ENCODE measurements around the gene GRM4.

The GRM4 gene

DNA sequence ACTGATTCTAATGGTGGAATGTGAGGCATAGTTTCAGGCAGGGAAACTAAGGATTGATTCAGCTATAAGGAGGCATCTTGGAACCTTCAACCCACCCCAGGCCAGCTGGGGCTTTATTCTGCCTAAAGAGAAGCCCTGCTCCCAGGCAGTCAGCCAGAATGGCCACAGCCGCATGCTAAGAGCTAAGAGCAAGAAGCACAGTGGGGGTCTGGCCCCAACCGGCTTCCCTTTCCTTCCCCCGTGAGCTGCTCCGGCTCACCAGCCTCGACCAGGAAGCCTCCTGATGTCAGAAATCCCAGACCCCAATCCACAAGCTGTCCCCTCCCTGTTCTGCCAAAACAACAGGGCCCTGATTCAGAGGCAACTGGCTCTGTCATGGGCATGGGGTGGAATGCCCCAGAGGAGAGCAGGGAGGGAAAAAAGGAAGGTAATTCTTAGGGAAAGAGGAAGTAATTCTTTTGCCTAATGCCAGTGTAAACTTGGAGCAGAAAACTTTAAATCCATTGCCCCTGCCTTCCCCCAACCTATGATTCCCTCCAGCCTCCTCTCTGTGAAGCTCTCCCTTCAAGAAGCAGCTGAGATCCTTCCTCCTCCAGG, 6.9 kb downstream of the GRM4 start:
- no peaks in the 10 kb centered on the region for H3K36me3 Mint-ChIP-seq
- H3K4me3 Mint-ChIP-seq = no peak overlapping the region
- H3K27ac Mint-ChIP-seq = no peak overlapping the region
- H3K4me1 Mint-ChIP-seq (ENCODE audit: low read depth) = peaks cover 12% of the 10 kb centered on the region
- H3K9me3 Mint-ChIP-seq (ENCODE audit: low read depth) = no peaks in the 10 kb centered on the region
- H3K27me3 Mint-ChIP-seq = peaks cover 38% of the 10 kb centered on the region

DNA sequence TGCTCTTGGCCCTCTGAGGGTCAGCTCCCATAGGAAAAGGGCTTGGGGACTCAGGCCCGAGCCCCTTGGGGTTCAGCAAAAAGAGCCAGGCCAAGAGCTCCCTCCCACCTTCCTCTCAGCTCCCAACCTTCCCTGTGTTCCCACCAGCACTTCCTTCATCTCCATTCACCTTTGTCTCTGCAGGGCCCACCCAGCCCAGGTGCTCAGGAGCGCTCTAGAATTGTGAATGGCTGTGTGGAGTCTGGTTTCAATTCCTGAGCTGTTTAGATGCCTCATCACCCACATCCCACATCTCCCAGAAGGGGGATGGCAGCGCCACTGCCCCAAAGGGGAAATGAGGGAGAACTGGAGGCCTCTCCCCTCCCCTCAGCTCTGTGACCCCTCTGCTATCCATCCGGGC, 7.7 kb downstream of the GRM4 start:
- Mint-ChIP-seq H3K27me3 (peaks cover 40% of the 10 kb centered on the region), H3K4me1 (ENCODE audit: low read depth) (peaks cover 8% of the 10 kb centered on the region), H3K27ac (no peak overlapping the region), H3K36me3 (no peaks in the 10 kb centered on the region), H3K4me3 (no peak overlapping the region), H3K9me3 (ENCODE audit: low read depth) (no peaks in the 10 kb centered on the region)

DNA sequence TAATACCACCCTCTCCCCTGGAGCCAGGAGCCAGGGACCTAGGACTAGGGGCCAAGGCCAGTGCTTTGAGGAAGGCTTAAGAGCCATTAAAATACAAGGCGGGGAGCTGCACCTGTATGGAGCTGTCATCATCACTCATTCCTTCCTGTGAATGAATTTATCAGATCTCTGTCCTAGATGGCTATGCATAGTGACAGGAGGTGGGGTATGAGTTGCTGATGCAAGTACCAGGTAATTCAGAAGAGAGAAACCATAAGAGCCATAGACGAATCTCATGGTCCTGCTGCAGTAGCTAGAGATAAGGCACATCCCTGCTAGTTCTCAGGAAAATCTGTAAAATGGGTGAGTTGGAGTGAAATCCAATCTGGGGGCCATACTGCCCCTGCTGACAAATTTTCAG, 10.3 kb downstream of the GRM4 start:
- Mint-ChIP-seq H3K27ac (no peak overlapping the region), H3K36me3 (no peaks in the 10 kb centered on the region), H3K27me3 (peaks cover 39% of the 10 kb centered on the region), H3K9me3 (ENCODE audit: low read depth) (no peaks in the 10 kb centered on the region), H3K4me3 (no peak overlapping the region), H3K4me1 (ENCODE audit: low read depth) (peaks cover 2% of the 10 kb centered on the region)

GRCh38 chr6:34132486-34133185, 13.3 kb downstream of the GRM4 start:
- H3K36me3 Mint-ChIP-seq = no peaks in the 10 kb centered on the region
- no peaks in the 10 kb centered on the region for H3K9me3 Mint-ChIP-seq (ENCODE audit: low read depth)
- peaks cover 20% of the 10 kb centered on the region for H3K27me3 Mint-ChIP-seq
- no peak overlapping the region for H3K4me3 Mint-ChIP-seq
- peaks cover 2% of the 10 kb centered on the region for H3K4me1 Mint-ChIP-seq (ENCODE audit: low read depth)
- H3K27ac Mint-ChIP-seq = no peak overlapping the region

- Mint-ChIP-seq H3K4me1 (ENCODE audit: low read depth) (peaks cover 2% of the 10 kb centered on the region), H3K9me3 (ENCODE audit: low read depth) (no peaks in the 10 kb centered on the region), H3K27ac (no peak overlapping the region), H3K36me3 (no peaks in the 10 kb centered on the region), H3K4me3 (no peak overlapping the region), H3K27me3 (peaks cover 20% of the 10 kb centered on the region)
These were observed 14.3 kb downstream of the GRM4 start for GRCh38 chr6:34131326-34132290.

DNA sequence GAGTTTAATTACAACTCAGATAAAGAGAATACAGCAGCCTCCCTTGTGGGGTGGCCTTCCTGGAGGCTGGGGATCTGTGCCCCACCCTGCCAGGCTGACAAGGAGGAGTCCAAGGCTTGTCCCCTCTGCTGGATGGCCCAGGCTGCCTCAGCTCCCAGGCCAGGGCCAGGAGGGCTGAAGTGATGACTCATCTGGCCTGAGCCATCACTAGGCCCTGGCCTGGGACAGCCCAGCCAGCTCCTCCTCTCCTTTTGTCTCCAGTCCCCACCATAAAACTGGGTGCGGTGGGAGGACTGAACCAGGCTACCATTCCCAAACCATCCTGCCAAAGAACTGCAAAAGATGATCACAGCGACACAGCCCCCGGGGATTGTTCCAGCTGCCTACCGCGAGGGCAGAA, 15.0 kb downstream of the GRM4 start:
- Mint-ChIP-seq H3K36me3 (no peaks in the 10 kb centered on the region), H3K27me3 (peaks cover 20% of the 10 kb centered on the region)

GRCh38 chr6:34129753-34130152, 16.1 kb downstream of the GRM4 start:
- H3K27me3 Mint-ChIP-seq = peaks cover 14% of the 10 kb centered on the region
- peaks cover 2% of the 10 kb centered on the region for H3K4me1 Mint-ChIP-seq (ENCODE audit: low read depth)
- H3K4me3 Mint-ChIP-seq = no peak overlapping the region
- no peaks in the 10 kb centered on the region for H3K36me3 Mint-ChIP-seq
- no peak overlapping the region for H3K27ac Mint-ChIP-seq
- no peaks in the 10 kb centered on the region for H3K9me3 Mint-ChIP-seq (ENCODE audit: low read depth)

More for the DNA sequence above, 15.0 kb downstream of the GRM4 start:
- Mint-ChIP-seq H3K4me3 (no peak overlapping the region), H3K4me1 (ENCODE audit: low read depth) (peaks cover 2% of the 10 kb centered on the region), H3K9me3 (ENCODE audit: low read depth) (no peaks in the 10 kb centered on the region), H3K27ac (no peak overlapping the region)

DNA sequence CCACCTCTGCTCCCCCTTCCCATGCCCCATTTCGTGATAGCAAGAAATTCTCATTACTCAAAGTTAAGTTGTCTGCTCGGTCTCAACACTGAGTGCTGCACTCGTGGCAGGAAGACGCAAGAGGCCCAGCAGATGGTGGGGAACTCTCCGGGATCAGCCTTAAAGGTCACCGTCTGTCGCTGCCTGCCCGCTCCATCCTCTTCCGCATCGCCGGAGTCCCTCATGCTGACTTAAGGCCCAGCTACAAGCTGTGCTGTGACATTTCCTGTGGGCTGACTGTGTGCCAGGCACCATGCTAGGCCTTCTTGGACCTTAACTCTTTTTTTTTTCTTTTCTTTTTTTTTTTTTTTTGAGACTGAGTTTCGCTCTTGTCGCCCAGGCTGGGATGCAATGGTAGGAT, 17.8 kb downstream of the GRM4 start:
- H3K27ac Mint-ChIP-seq = no peak overlapping the region

DNA sequence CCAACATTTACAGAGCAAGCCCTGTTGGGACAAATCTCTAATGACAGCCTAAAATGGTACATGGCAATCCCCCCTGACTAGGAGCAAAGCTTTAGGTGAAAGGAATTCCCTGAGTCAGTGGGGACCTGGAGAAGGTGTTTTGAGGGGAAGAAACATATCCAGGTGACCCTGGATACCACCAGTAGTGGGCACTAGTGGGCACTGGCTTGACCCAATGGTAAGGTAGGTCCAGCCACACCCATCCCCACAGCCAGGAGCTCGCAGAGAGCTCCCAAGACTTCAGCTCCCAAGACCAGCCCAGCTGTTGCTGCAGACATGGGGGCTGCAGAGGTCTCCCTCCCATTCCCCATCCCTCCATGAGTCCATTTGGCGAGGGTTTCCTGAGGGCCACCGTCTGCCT, 19.5 kb downstream of the GRM4 start:
- Mint-ChIP-seq H3K27ac (no peak overlapping the region), H3K27me3 (peaks cover 3% of the 10 kb centered on the region), H3K9me3 (ENCODE audit: low read depth) (no peaks in the 10 kb centered on the region), H3K4me3 (no peak overlapping the region), H3K4me1 (ENCODE audit: low read depth) (no peaks in the 10 kb centered on the region), H3K36me3 (no peaks in the 10 kb centered on the region)

More for the DNA sequence above, 17.8 kb downstream of the GRM4 start:
- no peak overlapping the region for H3K4me3 Mint-ChIP-seq
- H3K36me3 Mint-ChIP-seq = no peaks in the 10 kb centered on the region
- no peaks in the 10 kb centered on the region for H3K9me3 Mint-ChIP-seq (ENCODE audit: low read depth)
- peaks cover 12% of the 10 kb centered on the region for H3K27me3 Mint-ChIP-seq
- H3K4me1 Mint-ChIP-seq (ENCODE audit: low read depth) = peaks cover 2% of the 10 kb centered on the region

DNA sequence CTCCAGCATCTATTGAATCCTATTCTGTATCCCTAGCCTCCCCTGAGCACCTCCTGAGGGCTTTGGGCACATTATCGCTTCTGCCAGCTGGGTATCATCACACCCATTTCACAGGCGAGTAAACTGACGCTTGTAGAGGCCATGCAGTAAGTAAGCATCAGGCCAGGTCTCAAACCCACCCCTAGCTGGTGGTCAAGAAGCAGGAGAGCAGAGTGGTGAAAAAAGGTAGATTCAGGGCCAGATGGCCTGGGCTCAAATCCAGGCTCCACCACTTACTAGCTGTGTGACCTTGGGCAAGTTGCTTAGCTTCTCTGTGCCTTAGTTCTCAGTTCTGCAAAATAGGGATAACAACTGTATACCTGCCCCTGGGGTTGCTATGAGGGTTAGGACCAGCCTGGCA, 19.9 kb downstream of the GRM4 start:
- H3K4me1 Mint-ChIP-seq (ENCODE audit: low read depth) = peaks cover 2% of the 10 kb centered on the region
- H3K4me3 Mint-ChIP-seq = no peak overlapping the region
- no peaks in the 10 kb centered on the region for H3K27me3 Mint-ChIP-seq
- no peaks in the 10 kb centered on the region for H3K36me3 Mint-ChIP-seq
- H3K27ac Mint-ChIP-seq = no peak overlapping the region
- no peaks in the 10 kb centered on the region for H3K9me3 Mint-ChIP-seq (ENCODE audit: low read depth)

- Mint-ChIP-seq H3K27ac (no peak overlapping the region), H3K4me3 (no peak overlapping the region), H3K9me3 (ENCODE audit: low read depth) (no peaks in the 10 kb centered on the region), H3K36me3 (no peaks in the 10 kb centered on the region), H3K27me3 (peaks cover 2% of the 10 kb centered on the region), H3K4me1 (ENCODE audit: low read depth) (peaks cover 2% of the 10 kb centered on the region)
These were observed 24.8 kb downstream of the GRM4 start for GRCh38 chr6:34120953-34121675.

GRCh38 chr6:34115915-34116314, 30.0 kb downstream of the GRM4 start:
- peaks cover under 1% of the 10 kb centered on the region for H3K4me1 Mint-ChIP-seq (ENCODE audit: low read depth)
- no peak overlapping the region for H3K4me3 Mint-ChIP-seq
- H3K9me3 Mint-ChIP-seq (ENCODE audit: low read depth) = no peaks in the 10 kb centered on the region
- no peak overlapping the region for H3K27ac Mint-ChIP-seq
- H3K36me3 Mint-ChIP-seq = no peaks in the 10 kb centered on the region
- peaks cover 14% of the 10 kb centered on the region for H3K27me3 Mint-ChIP-seq

GRCh38 chr6:34115403-34115795, 30.5 kb downstream of the GRM4 start:
- no peak overlapping the region for H3K27ac Mint-ChIP-seq
- peaks cover 14% of the 10 kb centered on the region for H3K27me3 Mint-ChIP-seq
- H3K4me1 Mint-ChIP-seq (ENCODE audit: low read depth) = no peaks in the 10 kb centered on the region
- no peaks in the 10 kb centered on the region for H3K36me3 Mint-ChIP-seq
- H3K4me3 Mint-ChIP-seq = no peak overlapping the region
- H3K9me3 Mint-ChIP-seq (ENCODE audit: low read depth) = no peaks in the 10 kb centered on the region

DNA sequence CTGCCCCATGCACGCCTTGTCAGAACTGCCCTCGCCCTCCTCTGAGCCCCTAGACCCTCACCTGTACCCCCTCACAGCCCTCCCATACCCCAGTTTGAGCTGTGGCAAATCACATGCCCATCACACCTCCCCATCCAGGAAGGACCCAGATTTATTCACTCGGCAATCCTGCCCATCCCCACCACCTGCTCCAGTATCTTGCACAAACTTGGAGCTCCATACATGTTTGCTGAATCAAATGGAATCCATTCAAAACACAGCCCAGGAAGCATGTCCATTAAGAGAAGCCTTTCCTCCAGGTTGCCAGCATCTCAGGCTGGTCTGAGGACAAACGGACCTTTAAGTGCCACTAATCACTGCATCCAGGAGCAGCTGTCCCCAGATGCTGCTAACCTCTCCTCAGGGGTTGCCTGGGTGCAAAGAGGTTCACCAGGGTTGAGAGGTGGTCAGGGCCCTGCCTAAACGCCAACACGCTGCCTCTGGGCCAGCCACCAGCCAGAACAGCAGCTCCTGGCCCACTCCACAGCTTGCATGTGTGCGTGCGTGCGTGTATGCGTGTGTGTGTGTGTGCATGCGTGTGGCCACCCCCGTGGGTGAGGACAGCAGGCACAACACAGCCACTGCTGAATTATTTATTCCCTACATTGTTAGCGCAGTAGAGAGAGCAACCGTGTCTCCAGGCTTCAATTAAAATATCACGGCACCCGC, 31.0 kb downstream of the GRM4 start:
- peaks cover 14% of the 10 kb centered on the region for H3K27me3 Mint-ChIP-seq
- no peak overlapping the region for H3K4me3 Mint-ChIP-seq
- H3K9me3 Mint-ChIP-seq (ENCODE audit: low read depth) = no peaks in the 10 kb centered on the region
- H3K4me1 Mint-ChIP-seq (ENCODE audit: low read depth) = no peaks in the 10 kb centered on the region
- no peaks in the 10 kb centered on the region for H3K36me3 Mint-ChIP-seq
- no peak overlapping the region for H3K27ac Mint-ChIP-seq
